Activated CD4-positive, alpha-beta T cell treated with anti-CD3 and anti-CD28 coated beads for 4 hours (primary cell): Measurements from ENCODE around the gene MYO7A.

Experiments
- DNase-seq, 2 donors: peaks; one replicate each; pipeline ENCODE4 v3.0.0-alpha.2; 2020

MYO7A gene

DNA sequence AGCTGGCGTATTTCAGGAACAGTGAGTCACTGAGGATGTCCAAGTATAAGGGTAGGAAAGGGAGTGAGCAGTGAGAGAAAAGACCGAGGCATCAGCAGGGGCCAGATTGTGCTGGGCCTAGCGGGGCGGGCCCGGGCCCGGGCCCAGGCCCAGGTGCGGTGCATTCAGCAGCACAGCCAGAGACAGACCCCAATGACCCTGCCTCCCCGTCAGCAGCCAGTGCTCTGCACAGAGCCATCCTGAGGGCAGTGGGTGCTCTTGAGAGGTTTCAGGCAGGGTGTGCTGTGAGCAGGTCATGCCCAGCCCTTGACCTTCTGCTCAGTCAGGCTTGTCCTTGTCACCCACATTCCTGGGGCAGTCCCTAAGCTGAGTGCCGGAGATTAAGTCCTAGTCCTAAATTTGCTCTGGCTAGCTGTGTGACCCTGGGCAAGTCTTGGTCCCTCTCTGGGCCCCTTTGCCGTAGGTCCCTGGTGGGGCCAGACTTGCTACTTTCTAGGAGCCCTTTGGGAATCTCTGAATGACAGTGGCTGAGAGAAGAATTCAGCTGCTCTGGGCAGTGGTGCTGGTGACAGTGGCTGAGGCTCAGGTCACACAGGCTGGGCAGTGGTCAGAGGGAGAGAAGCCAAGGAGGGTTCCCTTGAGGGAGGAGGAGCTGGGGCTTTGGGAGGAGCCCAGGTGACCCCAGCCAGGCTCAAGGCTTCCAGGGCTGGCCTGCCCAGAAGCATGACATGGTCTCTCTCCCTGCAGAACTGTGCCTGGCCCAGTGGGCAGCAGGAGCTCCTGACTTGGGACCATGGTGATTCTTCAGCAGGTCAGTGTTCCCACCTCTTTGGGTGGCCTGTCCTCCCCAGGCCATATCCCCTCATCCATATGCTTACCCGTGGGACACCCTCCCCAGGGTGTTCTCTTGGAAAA, 2.1 kb downstream of the MYO7A start:
- no peak for DNase-seq

DNA sequence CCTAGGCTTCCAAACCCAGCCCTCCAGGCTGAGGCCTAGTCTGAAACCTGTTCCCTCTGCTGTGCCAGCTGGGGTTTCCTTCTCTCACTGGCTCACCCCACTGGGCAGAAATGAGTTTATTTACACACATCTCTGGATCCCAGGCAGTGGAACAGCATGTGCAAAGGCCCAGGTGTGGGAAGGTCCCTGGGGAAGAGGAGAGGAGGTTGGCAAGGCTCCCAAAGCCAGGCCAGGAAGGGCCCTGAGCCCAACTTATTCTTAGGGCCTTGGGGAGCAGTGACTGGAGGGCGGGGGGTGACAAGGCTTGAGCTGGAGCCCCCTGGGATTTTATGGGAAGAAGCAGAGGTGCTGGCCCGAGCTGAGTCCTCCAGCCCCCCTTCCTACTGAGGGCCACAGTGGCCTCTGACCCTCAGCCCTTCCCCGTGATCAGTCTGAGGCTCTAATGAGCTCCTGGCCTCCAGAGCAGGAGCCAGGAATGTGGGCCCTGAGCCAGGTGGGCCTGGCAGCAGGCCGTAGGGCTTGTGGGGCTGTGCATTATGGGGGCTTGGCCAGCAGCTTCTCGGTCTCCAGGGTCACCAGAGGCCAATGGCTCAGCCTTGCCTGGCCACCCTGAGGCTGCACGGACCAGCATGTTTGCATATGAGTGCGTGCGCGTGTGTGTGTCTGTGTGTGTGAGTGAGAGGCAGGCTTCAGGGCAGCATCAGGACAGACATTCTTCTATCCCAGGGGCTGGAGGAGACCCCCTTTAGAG, 2.9 kb downstream of the MYO7A start:
- DNase-seq: no peak

DNA sequence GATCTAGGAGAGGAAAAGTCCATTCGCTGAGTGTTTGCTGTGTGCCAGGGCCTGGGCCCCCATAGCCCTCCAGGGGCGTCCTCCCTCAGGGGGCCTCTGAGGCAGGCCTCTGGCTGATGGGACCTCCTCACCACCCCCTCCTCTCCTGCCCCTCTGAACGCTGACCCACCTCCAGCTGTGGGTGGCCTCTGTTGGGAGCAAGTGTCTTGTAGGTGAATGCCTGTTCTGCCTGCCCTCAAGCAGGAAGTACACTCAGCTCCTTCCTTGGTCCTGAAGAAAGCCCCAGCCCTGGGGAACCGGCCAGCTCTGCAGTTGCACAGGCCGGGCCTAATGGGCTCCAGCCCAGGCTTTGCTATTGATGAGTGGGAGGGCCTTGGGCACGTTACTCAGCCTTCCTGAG, 3.5 kb downstream of the MYO7A start:
- DNase-seq: no peak

DNA sequence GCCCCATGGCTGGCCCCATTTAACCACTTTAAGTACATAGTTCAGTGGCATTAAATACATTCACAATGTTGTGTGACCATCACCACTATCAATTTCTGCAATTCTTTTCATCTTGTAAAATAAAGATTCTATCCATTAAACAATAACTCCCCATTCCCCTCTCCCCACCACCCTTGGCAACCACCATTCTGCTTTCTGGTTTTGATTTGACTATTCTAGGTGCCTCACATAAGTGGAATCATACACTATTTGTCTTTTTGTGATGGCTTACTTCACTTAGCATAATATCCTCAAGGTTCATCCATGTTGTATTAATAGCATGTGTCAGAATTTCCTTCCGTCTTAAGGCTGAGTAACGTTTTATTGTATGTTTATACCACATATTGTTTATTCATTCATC, 7.0 kb downstream of the MYO7A start:
- no peak for DNase-seq

DNA sequence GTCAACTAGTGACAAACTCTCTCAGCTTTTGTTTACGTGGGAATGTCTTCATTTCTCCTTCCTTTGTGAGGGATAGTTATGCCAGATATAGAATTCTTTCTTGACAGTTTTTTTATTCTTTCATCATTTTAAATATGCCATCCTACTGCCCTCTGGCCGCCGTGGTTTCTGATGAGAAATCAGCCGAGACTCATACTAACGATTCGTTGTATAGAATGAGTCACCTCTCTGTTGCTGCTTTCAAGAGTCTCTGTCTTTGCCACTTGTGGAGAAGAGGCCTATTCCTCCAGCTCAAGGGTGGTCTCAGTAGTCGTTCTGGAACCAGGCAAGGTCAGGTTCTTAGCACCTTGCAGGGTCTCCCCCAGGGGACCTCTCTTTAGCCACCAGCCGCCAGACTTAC, 8.0 kb downstream of the MYO7A start:
- DNase-seq: no peak

DNA sequence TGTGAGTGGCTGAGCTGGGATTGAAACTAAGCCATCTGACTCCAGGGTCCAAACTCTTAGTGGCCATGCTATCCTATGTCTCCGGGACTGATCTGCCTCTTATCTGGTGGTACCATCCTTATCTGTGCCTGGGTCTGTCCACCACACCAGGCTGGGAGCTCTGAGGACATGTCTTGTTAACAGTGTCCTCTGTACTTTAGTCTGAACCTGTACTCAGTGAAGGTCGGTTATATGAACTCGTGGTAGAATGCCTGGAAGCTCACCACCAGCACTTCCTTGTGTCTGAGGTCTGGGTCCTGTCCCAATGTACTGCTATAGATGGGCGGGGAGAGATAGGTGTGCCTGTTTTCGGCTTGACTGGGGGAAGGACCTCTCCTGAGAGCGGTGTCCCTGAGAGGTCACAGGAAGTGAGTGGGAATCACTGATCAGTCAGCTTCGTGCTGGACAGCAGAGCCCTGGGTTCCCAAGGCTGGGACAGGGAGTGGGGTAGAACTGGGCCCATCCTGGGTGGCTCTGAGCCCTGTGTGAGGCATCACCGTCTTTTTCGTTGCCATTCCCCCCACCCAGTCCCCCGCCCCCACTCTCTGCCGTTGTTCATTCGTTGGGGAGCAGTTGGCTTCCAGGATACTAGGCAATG, 8.9 kb downstream of the MYO7A start:
- DNase-seq: no peak

DNA sequence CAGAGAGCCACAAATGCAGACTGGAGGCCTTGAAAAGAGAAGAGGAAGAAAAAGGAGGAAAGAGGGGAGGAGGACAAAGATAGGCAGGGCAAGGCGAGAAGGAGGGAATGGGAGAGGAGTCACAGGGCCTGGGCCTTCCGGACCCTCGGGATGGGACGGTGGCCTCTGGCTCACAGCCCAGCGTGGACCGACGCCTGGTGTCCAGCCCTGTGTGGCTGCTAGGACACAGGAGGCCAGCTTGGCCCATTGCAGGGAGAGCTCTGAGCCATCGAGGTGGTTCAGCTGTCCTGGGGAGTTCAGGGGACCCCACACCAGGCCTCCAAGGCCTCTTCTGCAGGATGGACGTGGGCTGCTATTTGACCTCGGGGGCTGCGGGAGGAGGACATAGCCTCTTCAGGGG, 9.4 kb downstream of the MYO7A start:
- DNase-seq: no peak

DNA sequence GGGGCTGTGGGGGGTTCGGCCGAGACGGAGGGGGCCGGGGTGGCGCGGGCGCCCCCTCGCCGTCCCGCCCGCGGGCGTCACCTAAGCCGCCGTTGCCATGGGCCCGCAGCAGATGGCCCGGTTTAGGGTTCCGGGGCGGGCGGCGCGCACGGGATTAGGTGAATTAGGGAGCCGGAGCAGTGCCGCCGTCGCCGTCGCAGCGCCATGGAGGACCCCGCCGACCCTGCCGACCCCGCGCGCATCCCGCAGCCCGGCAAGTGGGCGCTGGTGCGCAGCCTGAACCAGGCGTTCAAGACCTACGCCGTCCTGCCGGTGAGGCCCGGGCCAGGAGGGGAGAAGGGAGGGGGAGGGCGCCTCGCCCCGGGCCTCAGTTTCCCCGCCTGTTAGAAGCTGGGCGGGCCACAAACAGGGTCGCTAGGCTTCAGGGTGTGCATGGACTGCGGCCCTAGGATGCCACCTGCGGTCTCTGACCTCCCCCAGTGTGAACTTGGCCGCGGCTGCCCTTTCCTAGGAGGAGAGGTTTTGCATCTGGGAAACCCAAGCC, 10.1 kb downstream of the MYO7A start:
- no peak for DNase-seq

DNA sequence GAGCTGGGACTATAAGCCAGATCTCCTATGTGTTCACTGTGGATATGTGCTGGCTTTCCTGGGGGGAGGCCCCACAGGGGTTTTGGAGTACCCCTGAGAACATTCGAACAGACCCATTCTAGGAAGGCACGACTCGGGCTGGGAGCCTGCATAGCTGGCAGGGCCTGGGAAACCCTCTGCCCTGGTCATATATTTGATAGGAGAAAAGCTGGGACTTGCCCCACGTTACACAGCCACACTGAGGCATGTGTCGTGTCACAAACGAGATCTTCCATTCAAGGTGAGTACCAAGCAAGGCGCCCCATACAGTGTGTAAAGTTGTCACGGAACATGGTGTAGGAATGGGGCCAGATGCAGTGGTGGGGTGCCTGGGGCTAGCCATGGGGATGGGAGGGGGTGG, 11.2 kb downstream of the MYO7A start:
- no peak for DNase-seq

DNA sequence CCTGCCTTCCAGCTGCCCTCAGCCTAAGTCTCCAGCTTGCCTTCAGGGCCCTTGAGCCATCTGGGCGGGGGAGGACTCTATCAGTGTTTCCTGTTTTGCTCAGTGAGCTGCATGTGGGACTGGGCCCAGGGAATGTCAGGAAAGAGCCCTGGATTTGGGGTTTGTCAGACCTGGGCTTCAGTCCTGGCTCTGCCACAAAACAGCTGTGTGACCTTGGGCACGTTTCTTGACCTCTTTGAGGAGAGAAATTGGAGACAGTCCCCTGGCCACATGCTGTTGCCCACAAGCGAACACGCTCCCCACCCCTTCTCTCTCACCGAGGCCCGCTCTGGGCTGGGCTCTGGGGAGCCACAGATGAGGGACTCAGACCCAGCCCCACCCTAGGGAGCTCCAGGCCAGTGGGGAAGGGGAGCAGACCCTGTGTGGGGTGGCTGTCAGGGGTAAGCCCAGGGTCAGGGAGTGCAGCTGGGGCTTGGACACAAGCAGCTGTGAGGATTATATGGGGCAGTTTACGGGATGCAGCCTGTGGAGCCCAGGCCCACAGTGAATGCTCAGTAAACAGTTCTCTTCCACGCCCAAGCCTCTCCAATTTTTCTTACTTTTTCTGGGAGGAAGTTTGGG, 12.3 kb downstream of the MYO7A start:
- no peak for DNase-seq

DNA sequence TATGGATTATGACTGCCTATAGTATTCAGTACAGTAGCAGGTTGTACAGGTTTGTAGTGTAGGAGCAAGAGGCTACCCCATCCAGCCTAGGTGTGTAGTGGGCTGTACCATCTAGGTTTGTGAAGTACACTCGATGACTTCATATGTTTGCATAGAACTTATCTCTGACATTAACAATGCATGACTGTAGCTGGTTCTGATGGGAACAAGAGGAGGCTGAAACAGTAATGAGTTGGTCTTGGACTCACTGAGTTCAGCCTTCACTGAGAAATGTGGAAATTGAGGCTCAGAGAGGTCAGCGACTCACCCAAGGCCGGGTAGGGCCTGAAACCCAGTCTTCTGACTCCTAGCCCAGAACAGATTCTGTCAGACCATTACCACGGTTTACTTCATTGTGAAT, 13.0 kb downstream of the MYO7A start:
- DNase-seq: no peak

DNA sequence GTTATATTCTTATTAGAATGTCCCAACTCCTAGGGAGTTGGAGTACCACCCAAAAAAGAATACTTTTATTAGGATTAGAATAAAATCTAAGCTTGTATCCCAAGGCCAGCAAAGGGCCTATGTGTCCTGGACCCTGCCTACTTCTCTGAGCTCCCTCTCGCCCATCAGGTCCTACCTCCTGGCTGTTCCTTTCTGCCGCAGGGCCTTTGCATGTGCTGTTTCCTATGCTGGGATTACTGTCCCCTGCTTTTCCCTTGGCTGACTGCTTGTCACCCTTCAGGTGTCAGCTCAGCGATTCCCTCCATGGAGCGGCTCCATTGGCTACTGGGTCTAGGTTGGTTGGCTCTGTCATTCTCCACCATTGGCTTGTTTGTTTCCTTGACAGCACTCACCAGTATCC, 13.4 kb downstream of the MYO7A start:
- no peak for DNase-seq

DNA sequence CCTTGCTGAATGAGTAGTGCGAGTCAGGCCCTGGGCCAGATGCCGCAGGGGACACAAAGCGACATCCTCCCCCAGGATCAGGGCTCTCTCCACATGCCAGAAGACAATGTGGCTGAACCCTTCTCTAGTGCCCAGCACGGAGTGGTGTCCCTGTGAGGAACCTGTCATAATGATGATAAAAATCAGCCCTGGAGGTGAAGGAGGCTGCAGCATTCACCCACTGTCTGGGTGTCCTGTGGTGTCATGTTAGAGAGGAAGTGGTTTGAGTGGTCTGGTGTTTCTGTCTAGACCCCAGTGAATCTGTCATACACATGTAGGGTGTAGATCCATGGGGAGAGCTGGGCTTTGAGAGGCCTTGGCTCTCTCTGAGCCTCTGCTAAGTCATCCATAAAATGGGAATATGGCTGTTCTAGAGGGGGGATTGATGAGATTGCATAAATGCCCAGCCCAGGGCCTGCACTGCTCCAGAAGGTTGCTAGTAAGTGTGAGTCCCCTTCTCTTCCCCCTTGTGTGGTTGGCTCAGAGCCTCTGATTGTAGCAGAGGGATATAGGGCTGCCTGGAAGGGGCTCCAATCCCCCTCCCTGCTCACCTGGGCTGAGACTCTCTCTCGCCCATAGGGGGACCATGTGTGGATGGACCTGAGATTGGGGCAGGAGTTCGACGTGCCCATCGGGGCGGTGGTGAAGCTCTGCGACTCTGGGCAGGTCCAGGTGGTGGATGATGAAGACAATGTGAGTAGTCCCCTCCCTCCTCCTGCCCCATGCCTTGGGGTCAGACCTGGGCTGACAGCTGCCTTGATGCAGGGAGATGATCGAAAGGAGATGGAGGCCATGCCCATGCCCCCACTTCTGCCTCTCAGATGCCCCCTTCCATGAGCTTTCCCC, 14.3 kb downstream of the MYO7A start:
- DNase-seq: no peak

DNA sequence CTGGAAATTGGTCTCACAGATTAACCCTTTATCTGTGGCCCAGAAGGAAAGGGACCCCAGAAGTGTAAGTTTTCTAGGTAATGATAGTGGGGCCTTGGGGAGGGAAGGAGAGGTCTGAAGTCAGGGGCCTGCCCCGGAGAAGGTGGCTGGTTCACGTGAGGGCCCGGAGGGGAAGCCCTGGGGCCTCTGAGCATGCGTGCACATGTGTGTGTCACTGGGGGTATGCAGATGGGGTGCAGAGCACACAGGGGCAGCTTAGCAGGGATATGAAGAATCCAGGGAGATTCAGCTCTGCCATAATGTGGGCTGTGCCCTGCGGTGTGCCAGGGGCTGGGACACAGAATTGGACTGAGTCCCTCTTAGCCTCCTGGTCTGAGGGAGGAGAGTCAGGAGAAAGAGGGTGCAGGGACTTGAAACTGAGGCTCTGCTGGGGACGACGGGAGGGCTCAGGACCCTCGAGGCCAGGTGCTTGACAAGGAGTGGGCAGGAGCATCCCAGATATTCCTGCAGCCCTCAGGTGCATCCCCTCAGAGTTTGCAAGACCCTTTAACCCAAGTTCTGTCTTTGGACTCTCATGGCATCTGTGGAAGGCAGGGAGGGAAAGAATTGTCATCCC, 15.5 kb downstream of the MYO7A start:
- no peak for DNase-seq

DNA sequence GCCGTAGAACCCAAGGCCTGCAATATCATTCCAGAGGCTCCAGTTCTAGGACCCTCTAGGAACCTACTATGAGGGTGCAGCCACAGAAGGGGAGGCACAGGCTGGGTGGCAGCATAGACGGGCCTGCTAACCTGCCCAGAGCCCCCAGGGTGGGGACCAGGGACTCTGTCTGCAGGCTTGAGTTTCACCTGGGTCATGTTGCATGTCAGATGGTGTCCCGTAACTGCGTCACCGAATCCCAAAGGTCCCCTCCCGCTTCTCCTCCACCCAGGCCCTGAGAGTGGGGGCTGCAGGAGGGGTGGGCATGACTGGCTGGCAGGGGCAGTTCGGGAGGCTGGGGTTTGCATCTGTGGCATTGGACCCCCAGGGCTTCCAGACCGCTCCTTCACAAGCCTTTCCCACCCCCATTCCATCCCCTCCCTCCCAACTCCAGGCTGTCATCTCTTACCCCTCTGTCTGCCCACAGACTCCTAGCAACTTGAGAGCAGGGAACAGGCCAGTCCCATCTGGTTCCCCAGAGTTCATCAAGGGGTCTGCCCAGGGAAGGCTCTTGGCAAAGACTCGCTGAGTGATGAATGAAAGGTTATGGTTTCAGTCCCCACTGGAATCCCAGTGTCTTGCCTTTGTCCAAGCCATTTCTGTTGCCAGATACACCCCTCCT, 16.3 kb downstream of the MYO7A start:
- DNase-seq: no peak

DNA sequence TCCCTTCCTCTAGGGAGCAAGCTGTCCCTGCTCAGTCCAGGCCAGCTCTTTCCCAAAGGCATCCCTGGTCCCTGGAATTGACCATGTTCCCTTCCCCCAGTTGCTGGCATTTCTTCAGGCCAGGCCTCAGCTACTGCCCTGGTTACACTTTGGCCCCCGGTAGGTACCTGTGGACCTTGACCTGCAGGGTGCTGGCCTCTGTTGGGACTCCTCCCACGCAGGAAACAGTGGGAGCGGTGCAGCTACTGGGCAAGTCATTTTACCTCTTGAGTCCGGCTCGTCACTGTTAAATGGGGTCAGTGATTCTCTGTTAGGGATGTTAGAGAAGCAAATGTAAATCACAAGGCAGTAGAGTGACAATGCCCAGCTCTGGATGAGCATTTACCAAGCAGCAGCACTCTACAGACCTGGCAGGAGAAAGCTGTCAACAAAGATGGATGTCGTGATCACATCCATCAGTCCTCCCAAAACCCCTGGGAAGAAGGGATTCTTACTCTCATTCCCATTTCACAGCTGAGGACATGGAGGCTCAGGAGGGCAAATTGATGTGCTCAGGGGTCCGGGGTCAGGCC, 16.9 kb downstream of the MYO7A start:
- no peak for DNase-seq

DNA sequence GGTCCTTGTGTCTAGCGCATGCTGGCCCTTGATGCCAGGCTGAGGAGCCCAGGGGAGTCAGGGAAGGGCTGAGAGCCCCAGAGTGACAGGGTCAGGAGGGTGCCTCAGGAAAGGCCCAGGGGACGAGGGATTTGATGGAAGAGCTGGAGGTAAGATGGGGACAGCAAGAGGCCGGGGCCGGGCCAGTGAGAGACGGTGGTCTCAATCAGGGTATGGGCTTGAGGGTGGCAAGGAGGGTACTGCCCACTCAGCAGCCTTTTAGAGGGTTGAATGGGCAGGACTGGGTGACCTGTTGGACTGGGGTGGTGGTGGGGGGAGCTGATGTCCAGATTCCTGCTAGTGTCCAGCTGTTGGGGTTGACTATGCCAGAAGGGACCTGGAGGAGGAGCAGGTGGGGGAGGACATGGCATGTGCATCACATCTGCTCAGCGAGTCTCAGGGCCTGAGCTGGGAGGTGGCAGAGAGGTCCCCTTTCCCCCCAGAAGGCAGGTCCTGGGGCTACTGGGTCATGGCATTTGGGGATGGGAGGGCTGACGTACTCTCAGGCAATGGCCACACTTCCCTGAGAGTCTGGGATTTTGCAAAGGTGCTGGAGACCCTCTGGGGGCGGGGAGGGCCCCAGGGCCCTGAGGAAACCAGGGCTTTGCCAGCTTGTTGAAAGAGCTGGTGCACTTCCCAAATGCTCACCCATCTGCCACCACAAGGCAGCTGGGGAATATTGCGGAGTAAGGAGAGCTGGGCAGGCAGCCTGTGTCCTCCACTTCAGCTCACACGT, 18.4 kb downstream of the MYO7A start:
- DNase-seq: no peak

DNA sequence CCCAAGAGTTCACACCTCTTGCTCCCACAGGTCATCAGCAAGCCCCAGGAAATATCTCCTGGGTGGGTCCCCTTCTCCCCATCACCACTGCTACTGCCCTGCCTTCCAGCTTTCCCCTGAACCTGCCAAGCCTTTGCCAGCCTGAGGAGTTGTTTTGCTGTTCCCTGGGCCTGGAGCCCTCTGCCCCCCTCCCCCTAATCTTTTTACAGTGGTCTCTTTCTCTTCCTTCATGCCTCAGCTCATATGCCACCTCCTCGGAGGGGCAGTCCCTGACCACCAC, 18.9 kb downstream of the MYO7A start:
- no peak for DNase-seq

DNA sequence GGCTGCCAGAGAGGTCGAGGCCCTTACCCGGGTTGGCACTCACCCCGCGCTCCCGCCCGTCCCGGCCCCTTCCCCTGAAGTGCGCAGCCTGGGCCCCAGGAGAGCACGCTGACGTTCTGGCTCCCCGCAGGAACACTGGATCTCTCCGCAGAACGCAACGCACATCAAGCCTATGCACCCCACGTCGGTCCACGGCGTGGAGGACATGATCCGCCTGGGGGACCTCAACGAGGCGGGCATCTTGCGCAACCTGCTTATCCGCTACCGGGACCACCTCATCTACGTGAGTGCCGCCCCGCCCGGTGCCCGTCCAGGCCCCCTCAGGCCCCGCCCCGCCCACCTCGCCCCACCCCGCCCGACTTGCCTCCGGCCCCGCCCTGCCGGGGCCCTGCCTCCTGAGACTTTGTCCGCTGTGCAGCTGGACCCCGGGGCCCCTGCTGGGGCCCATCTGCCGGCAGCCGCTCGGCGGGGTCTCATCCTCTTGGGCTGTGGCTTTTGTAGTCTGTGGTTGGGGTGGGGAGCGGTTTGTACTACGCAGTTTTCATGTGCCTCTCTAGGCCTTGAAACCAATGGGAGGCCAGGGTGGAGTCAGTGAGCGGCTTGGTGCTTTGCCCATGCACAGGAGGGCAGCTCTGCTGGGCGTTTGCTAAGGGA, 19.7 kb downstream of the MYO7A start:
- DNase-seq: no peak
